Mesendoderm (in vitro differentiated cells): ENCODE results near the gene PRKAR1B.

ENCODE experiments used
- DNase-seq: peaks from one replicate; pipeline ENCODE4 v3.0.0; 2013
- H2AK5ac ChIP-seq: 2 replicates; pipeline ENCODE4 v1.6.1; 2013; ENCODE audit warnings: low read length, inconsistent platforms
- H2BK120ac ChIP-seq: 2 replicates; pipeline ENCODE4 v1.6.1; 2013; ENCODE audit warnings: low read depth, mild to moderate bottlenecking, low read length, moderate library complexity, mixed read lengths
- H2BK15ac ChIP-seq: replicated peaks from 2 replicates; pipeline ENCODE4 v1.6.1; 2013; ENCODE audit warnings: low read depth, mild to moderate bottlenecking, moderate library complexity
- H2BK5ac ChIP-seq: 2 replicates; pipeline ENCODE4 v1.6.1; 2013; ENCODE audit warnings: low read length, inconsistent platforms
- H3K18ac ChIP-seq: 2 replicates; pipeline ENCODE4 v1.6.1; 2013; ENCODE audit warnings: mild to moderate bottlenecking, low read length, mixed read lengths
- H3K23ac ChIP-seq: one replicate; pipeline ENCODE4 v1.6.1; 2013; ENCODE audit warnings: low read length
- H3K27ac ChIP-seq: 2 replicates; pipeline ENCODE4 v1.5.1; 2013; ENCODE audit warnings: low read depth, mild to moderate bottlenecking, inconsistent platforms, low read length, moderate library complexity
- H3K27me3 ChIP-seq: 2 replicates; pipeline ENCODE4 v1.6.1; 2013; ENCODE audit warnings: low read length, control low read depth, mild to moderate bottlenecking, inconsistent platforms; ENCODE audit not compliant: insufficient read depth, poor library complexity
- H3K36me3 ChIP-seq: 2 replicates; pipeline ENCODE4 v1.6.1; 2013; ENCODE audit warnings: low read length, inconsistent platforms; ENCODE audit not compliant: control insufficient read depth, insufficient read depth
- H3K4ac ChIP-seq: one replicate; pipeline ENCODE4 v1.6.1; 2013; ENCODE audit warnings: low read depth, mild to moderate bottlenecking, low read length, moderate library complexity
- H3K4me1 ChIP-seq: 2 replicates; pipeline ENCODE4 v1.6.1; 2013; ENCODE audit warnings: low read depth, low read length, inconsistent platforms; ENCODE audit not compliant: control insufficient read depth
- H3K4me2 ChIP-seq: 2 replicates; pipeline ENCODE4 v1.6.1; 2013; ENCODE audit warnings: low read length
- H3K4me3 ChIP-seq: 2 replicates; pipeline ENCODE4 v1.5.1; 2013; ENCODE audit warnings: mild to moderate bottlenecking, low read length
- H3K56ac ChIP-seq: one replicate; pipeline ENCODE4 v1.6.1; 2013; ENCODE audit warnings: low read length
- H3K79me1 ChIP-seq: 2 replicates; pipeline ENCODE4 v1.6.1; 2013; ENCODE audit warnings: low read length, inconsistent platforms
- H3K79me2 ChIP-seq: 2 replicates; pipeline ENCODE4 v1.6.1; 2013; ENCODE audit warnings: mild to moderate bottlenecking, low read length; ENCODE audit not compliant: control insufficient read depth, insufficient read depth
- H3K9ac ChIP-seq: 2 replicates; pipeline ENCODE4 v1.6.1; 2013; ENCODE audit warnings: low read length, inconsistent platforms
- H4K5ac ChIP-seq: one replicate; pipeline ENCODE4 v1.6.1; 2013; ENCODE audit warnings: low read length
- H4K8ac ChIP-seq: one replicate; pipeline ENCODE4 v1.6.1; 2013; ENCODE audit warnings: low read depth, mild to moderate bottlenecking, control low read depth, low read length, moderate library complexity
- WGBS: extraction: QIAGEN DNeasy Blood & Tissue Kit; methylation state at CpG from one replicate; pipeline ENCODE4 v1.1.7; 2013; ENCODE audit warnings: low lambda C conversion rate, missing lambda C conversion rate; ENCODE audit not compliant: insufficient coverage; ENCODE audit errors: extremely low coverage; 5-methylcytosine and 5-hydroxymethylcytosine counted together

The PRKAR1B gene

GRCh38 chr7:503575-504111 lies 223.4 kb downstream of the PRKAR1B start:
- H2AK5ac ChIP-seq, result no peak overlapping the region
- no peaks in the 10 kb centered on the region for H3K79me2 ChIP-seq
- no peak overlapping the region for H3K27ac ChIP-seq
- no peak overlapping the region for H3K23ac ChIP-seq
- H3K9ac ChIP-seq, result no peak overlapping the region
- no peak overlapping the region for H3K4me3 ChIP-seq
- no peak overlapping the region for H4K8ac ChIP-seq
- H4K5ac ChIP-seq, result no peak overlapping the region
- no CpG with 5 or more reads among the region's 20 CpGs for WGBS
- H2BK5ac ChIP-seq, result no peak overlapping the region
- no peaks in the 10 kb centered on the region for H3K4me1 ChIP-seq
- H2BK120ac ChIP-seq, result no peak overlapping the region
- no peaks in the 10 kb centered on the region for H3K27me3 ChIP-seq
- no peak for DNase-seq
- no peak overlapping the region for H3K4ac ChIP-seq
- no peaks in the 10 kb centered on the region for H3K79me1 ChIP-seq
- H3K18ac ChIP-seq, result no peak overlapping the region
- no peak overlapping the region for H2BK15ac ChIP-seq
- H3K36me3 ChIP-seq, result no peaks in the 10 kb centered on the region
- no peak overlapping the region for H3K56ac ChIP-seq
- no peak overlapping the region for H3K4me2 ChIP-seq

DNA sequence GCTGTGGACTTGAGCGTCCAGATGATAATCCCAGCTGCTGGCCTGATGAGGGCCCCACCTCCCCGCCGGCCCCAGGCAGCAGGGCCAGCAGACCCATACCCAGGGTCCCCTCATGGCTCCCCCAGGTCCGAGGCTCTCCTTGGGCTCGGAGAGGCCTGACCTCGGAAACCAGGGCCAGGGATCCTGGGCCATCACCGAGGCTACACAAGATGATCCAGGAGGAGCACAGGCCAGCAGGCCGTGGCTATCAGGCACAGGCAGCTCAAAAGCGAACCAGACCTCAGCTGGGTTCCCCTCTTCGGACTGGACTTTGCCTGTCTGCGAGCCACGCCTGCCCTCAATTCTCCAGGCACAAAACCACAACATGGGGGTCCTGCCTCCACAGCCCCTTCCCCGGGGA lies 224.8 kb downstream of the PRKAR1B start:
- H3K23ac ChIP-seq, result no peak overlapping the region
- DNase-seq, result no peak
- no peak overlapping the region for H3K27ac ChIP-seq
- H3K4me1 ChIP-seq, result no peaks in the 10 kb centered on the region
- H3K36me3 ChIP-seq, result no peaks in the 10 kb centered on the region
- WGBS, result no CpG with 5 or more reads among the region's 13 CpGs
- no peak overlapping the region for H3K56ac ChIP-seq
- no peak overlapping the region for H2BK120ac ChIP-seq
- no peak overlapping the region for H2AK5ac ChIP-seq
- H4K5ac ChIP-seq, result no peak overlapping the region
- no peaks in the 10 kb centered on the region for H3K27me3 ChIP-seq
- no peak overlapping the region for H3K4me3 ChIP-seq
- no peak overlapping the region for H2BK15ac ChIP-seq
- no peak overlapping the region for H3K18ac ChIP-seq
- H3K79me2 ChIP-seq, result no peaks in the 10 kb centered on the region
- no peaks in the 10 kb centered on the region for H3K79me1 ChIP-seq
- no peak overlapping the region for H3K9ac ChIP-seq
- H3K4ac ChIP-seq, result no peak overlapping the region
- no peak overlapping the region for H2BK5ac ChIP-seq
- no peak overlapping the region for H3K4me2 ChIP-seq
- H4K8ac ChIP-seq, result no peak overlapping the region

- no peak overlapping the region for H3K27ac ChIP-seq
- H3K79me1 ChIP-seq, result no peaks in the 10 kb centered on the region
- no peak overlapping the region for H3K4me3 ChIP-seq
- no peaks in the 10 kb centered on the region for H3K4me1 ChIP-seq
- H3K4me2 ChIP-seq, result no peak overlapping the region
- no peak for DNase-seq
- no peak overlapping the region for H2AK5ac ChIP-seq
- WGBS, result no CpG with 5 or more reads among the region's 7 CpGs
- H2BK120ac ChIP-seq, result no peak overlapping the region
- no peak overlapping the region for H4K5ac ChIP-seq
- H3K36me3 ChIP-seq, result no peaks in the 10 kb centered on the region
- no peaks in the 10 kb centered on the region for H3K79me2 ChIP-seq
- no peak overlapping the region for H4K8ac ChIP-seq
- no peak overlapping the region for H3K56ac ChIP-seq
- H3K18ac ChIP-seq, result no peak overlapping the region
- no peaks in the 10 kb centered on the region for H3K27me3 ChIP-seq
- H3K9ac ChIP-seq, result no peak overlapping the region
- H3K4ac ChIP-seq, result no peak overlapping the region
- H3K23ac ChIP-seq, result no peak overlapping the region
- H2BK15ac ChIP-seq, result no peak overlapping the region
- H2BK5ac ChIP-seq, result no peak overlapping the region
Observed at GRCh38 chr7:501526-501925, 225.6 kb downstream of the PRKAR1B start.

DNA sequence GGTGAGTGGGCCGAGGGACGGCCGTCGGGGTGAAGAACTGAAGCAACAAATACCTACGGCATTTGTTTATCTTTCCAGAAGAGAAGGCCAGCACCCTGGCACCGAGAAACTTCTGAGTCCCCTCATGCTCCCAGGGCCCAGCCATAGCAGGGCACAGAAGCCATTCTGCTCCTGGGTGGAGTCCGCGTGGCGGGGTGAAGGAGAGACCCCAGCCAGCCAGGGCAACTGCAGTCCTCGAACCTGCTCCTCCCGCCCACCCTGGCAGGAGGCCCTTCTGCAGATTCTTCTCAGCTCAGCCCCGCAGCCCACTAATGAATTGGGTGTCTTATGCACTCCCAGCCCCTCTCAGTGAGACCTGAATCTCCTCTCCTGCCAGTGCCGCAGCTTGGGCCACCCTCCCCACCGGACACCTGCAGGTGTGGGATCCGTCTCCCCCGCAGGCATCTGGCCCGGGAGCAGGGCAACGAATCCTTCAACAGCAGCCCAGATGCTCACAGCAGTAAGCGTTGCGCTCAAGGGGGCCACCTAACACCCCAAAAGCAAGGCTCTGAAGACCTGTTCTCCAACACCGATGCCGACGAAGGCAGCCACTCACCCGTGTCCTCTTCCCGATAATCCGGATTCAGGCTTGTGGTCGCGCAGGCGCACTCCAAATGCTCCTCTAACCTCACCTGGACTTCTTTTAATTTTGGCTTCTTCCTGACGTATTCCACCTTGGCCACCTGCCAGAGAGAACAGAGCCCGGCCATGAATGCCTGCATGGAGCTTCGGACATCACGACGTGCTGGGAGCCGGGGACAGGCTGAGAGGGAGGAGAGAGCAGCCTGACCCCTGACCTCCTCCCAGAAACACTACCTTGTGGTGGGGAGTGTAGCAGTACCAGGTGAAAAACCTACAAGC lies 226.3 kb downstream of the PRKAR1B start:
- Histone ChIP-seq H3K27ac (no peak overlapping the region), H3K27me3 (no peaks in the 10 kb centered on the region), H3K9ac (no peak overlapping the region), H3K56ac (no peak overlapping the region), H2BK5ac (no peak overlapping the region), H3K4ac (no peak overlapping the region), H3K79me2 (no peaks in the 10 kb centered on the region), H3K4me2 (no peak overlapping the region), H3K23ac (no peak overlapping the region), H4K8ac (no peak overlapping the region), H2AK5ac (no peak overlapping the region), H3K4me1 (no peaks in the 10 kb centered on the region), H3K4me3 (no peak overlapping the region), H4K5ac (no peak overlapping the region), H2BK15ac (no peak overlapping the region), H2BK120ac (no peak overlapping the region), H3K18ac (no peak overlapping the region), H3K79me1 (no peaks in the 10 kb centered on the region), H3K36me3 (no peaks in the 10 kb centered on the region)
- WGBS, result no CpG with 5 or more reads among the region's 35 CpGs
- DNase-seq, result no peak

GRCh38 chr7:499853-500485 lies 227.1 kb downstream of the PRKAR1B start:
- Histone ChIP-seq H3K79me1 (no peaks in the 10 kb centered on the region), H2AK5ac (no peak overlapping the region), H3K4me1 (no peaks in the 10 kb centered on the region), H3K23ac (no peak overlapping the region), H3K4me2 (no peak overlapping the region), H2BK5ac (no peak overlapping the region), H4K8ac (no peak overlapping the region), H3K79me2 (no peaks in the 10 kb centered on the region), H2BK15ac (no peak overlapping the region), H2BK120ac (no peak overlapping the region), H4K5ac (no peak overlapping the region), H3K56ac (no peak overlapping the region), H3K18ac (no peak overlapping the region), H3K36me3 (no peaks in the 10 kb centered on the region), H3K4ac (no peak overlapping the region), H3K4me3 (no peak overlapping the region), H3K27ac (no peak overlapping the region), H3K9ac (no peak overlapping the region), H3K27me3 (no peaks in the 10 kb centered on the region)
- WGBS, result no CpG with 5 or more reads among the region's 20 CpGs
- DNase-seq, result no peak
